Endothelial cell of umbilical vein (primary cell): Measurements from ENCODE around the gene AFG3L2. TPM values are rescaled to one million over a fixed set of nuclear protein-coding genes. Genes with fewer than 3 reads are reported as not detected.

Experiments
- BruUV-seq: library from RNA; stranded (reverse); fragments of 400-500 nt; replicated peaks from 2 replicates; lab custom pipeline; 2021; lab: Mats Ljungman, UMichigan
- CTCF ChIA-PET: fragments of 300-600, 350-600 bp; sonication (Branson Sonifier 250); formaldehyde crosslinking; loops from one replicate; lab custom pipeline; 2021; ENCODE audit warnings: antibody characterized with exemption, inconsistent platforms; lab: Charles Lee
- POLR2A ChIA-PET: fragments of 300-600, 350-600 bp; sonication (Branson Sonifier 250); formaldehyde crosslinking; loops from one replicate; lab custom pipeline; 2021; ENCODE audit warnings: antibody characterized with exemption, inconsistent platforms; lab: Charles Lee
- DNase-seq: peaks from one replicate; pipeline ENCODE4 v3.0.0-alpha.2; 2011; ENCODE audit warnings: low read depth, low spot score
- FAIRE-seq: peaks from 2 replicates; lab custom pipeline; 2011; peaks lifted over from hg19 to GRCh38; lab: Jason Lieb, UNC
- H2AFZ ChIP-seq: 2 replicates; pipeline ENCODE4 v1.6.0; 2012; ENCODE audit warnings: low read depth, low read length, control low read depth, inconsistent platforms
- H3K27ac ChIP-seq: 2 replicates; pipeline ENCODE4 v1.5.1; 2011; ENCODE audit warnings: low read depth, mild to moderate bottlenecking, control low read depth, low read length, moderate library complexity; ENCODE audit not compliant: insufficient read depth
- H3K27me3 ChIP-seq, 2 experiments: 2 replicates each; pipeline versions ENCODE4 v1.6.0 to v1.6.1; 2011; ENCODE audit warnings: low read length in 2 of 2, mixed read lengths in 1 of 2; ENCODE audit not compliant: control insufficient read depth in 2 of 2, insufficient read depth in 2 of 2
- H3K36me3 ChIP-seq, 2 experiments: 2 replicates in 1 of 2; 3 replicates in 1 of 2; pipeline ENCODE4 v1.5.1; 2011; ENCODE audit warnings: low read length in 2 of 2, mild to moderate bottlenecking in 1 of 2, moderate library complexity in 1 of 2; ENCODE audit not compliant: control insufficient read depth in 2 of 2, insufficient read depth in 2 of 2; ENCODE audit errors: extremely low read depth in 1 of 2
- H3K4me1 ChIP-seq: 3 replicates; pipeline ENCODE4 v1.5.1; 2011; ENCODE audit warnings: mild to moderate bottlenecking, low read length; ENCODE audit not compliant: control insufficient read depth, insufficient read depth; ENCODE audit errors: extremely low read depth
- H3K4me2 ChIP-seq: 2 replicates; pipeline ENCODE4 v1.6.1; 2011; ENCODE audit warnings: low read length, control low read depth, mixed read lengths; ENCODE audit not compliant: insufficient read depth
- H3K4me3 ChIP-seq, 3 experiments: fragments of 200-600 bp in 1 of 3; sonication (generic), shearing (Covaris generic) in 1 of 3; replicated peaks in 1 of 3; 2 replicates each; pipeline ENCODE4 v1.5.1; 2011 to 2016; ENCODE audit warnings: control low read depth in 3 of 3, low read length in 3 of 3, mild to moderate bottlenecking in 2 of 3, inconsistent platforms in 1 of 3, low read depth in 1 of 3, moderate library complexity in 1 of 3; ENCODE audit not compliant: insufficient read depth in 1 of 3
- H3K79me2 ChIP-seq: 2 replicates; pipeline ENCODE4 v1.6.0; 2012; ENCODE audit warnings: low read length, inconsistent platforms; ENCODE audit not compliant: control insufficient read depth, insufficient read depth
- H3K9ac ChIP-seq: replicated peaks from 2 replicates; pipeline ENCODE3; 2011; ENCODE audit warnings: low read length, control low read depth; ENCODE audit not compliant: insufficient read depth; ENCODE audit errors: extremely low read depth
- H3K9me1 ChIP-seq: replicated peaks from 3 replicates; pipeline ENCODE4 v1.6.0; 2011; ENCODE audit warnings: mild to moderate bottlenecking, low read length; ENCODE audit not compliant: control insufficient read depth, insufficient read depth; ENCODE audit errors: extremely low read depth
- H3K9me3 ChIP-seq: replicated peaks from 2 replicates; pipeline ENCODE4 v1.5.1; 2012; ENCODE audit warnings: low read length, inconsistent platforms; ENCODE audit not compliant: control insufficient read depth, insufficient read depth
- H4K20me1 ChIP-seq: replicated peaks from 2 replicates; pipeline ENCODE3; 2011; ENCODE audit warnings: mild to moderate bottlenecking, low read length; ENCODE audit not compliant: control insufficient read depth, insufficient read depth; ENCODE audit errors: extremely low read depth
- CTCF ChIP-seq, 2 donors: IDR thresholded peaks; 1 replicate in 1 of 2; 2 replicates in 1 of 2; pipeline ENCODE4 v1.5.1; 2011; ENCODE audit warnings: low read length in 2 of 2, mild to moderate bottlenecking in 2 of 2, moderate library complexity in 2 of 2, control low read depth in 1 of 2, inconsistent platforms in 1 of 2, low read depth in 1 of 2; ENCODE audit not compliant: insufficient read depth in 1 of 2; ENCODE audit errors: extremely low read depth in 1 of 2
- EZH2 ChIP-seq: IDR thresholded peaks from 2 replicates; pipeline ENCODE4 v1.6.1; 2012; ENCODE audit warnings: borderline replicate concordance, low read depth, mild to moderate bottlenecking, moderate library complexity, low read length, inconsistent platforms; ENCODE audit not compliant: severe bottlenecking
- FOS ChIP-seq: IDR thresholded peaks from 2 replicates; pipeline ENCODE4 v1.6.1; 2011; ENCODE audit warnings: mild to moderate bottlenecking, low read length, moderate library complexity, borderline replicate concordance; ENCODE audit not compliant: insufficient read depth
- GATA2 ChIP-seq: IDR thresholded peaks from 2 replicates; pipeline ENCODE4 v1.7.0; 2011; ENCODE audit warnings: low read depth, mild to moderate bottlenecking, moderate library complexity, mixed read lengths, low read length; ENCODE audit not compliant: insufficient read length, insufficient read depth
- JUN ChIP-seq: IDR thresholded peaks from 2 replicates; pipeline ENCODE4 v1.6.1; 2011; ENCODE audit warnings: borderline replicate concordance, low read depth; ENCODE audit not compliant: insufficient read length, insufficient read depth
- MAX ChIP-seq: IDR thresholded peaks from 2 replicates; pipeline ENCODE4 v1.6.1; 2011; ENCODE audit not compliant: insufficient read depth, insufficient read length
- MYC ChIP-seq: IDR thresholded peaks from one replicate; pipeline ENCODE4 v1.6.1; 2011; ENCODE audit warnings: mild to moderate bottlenecking, low read depth, low read length
- POLR2A ChIP-seq: IDR thresholded peaks from 2 replicates; pipeline ENCODE4 v1.6.1; 2012; ENCODE audit warnings: low read depth, mild to moderate bottlenecking, control low read depth, low read length
- POLR2AphosphoS5 ChIP-seq: IDR thresholded peaks from 2 replicates; pipeline ENCODE4 v1.6.1; 2012; ENCODE audit warnings: low read depth, mild to moderate bottlenecking, control low read depth, low read length, moderate library complexity; ENCODE audit not compliant: insufficient read depth
- dilution Hi-C: fragments of 300-500 bp; cut with MboI; formaldehyde crosslinking; loops from one replicate; pipeline ENCODE4 v1.15.0; 2019; ENCODE audit warnings: low sequenced_read_pairs; ENCODE audit not compliant: extremely low pct_ligation_motif_present
- intact Hi-C: fragments of 100-400 bp; cut with micrococcal nuclease; formaldehyde crosslinking; loops from one replicate; pipeline ENCODE4 v1.10.0; 2022
- polyA plus RNA-seq, 4 experiments: library from polyadenylated mRNA; depleted of rRNA in 3 of 4; stranded (reverse) in 3 of 4; unstranded in 1 of 4; fragments of >200 nt; gene quantifications; 2 replicates each; pipeline versions ENCODE4 v1.2.1 to v1.2.3, GENCODE V29; 2011 to 2012; ENCODE audit warnings: missing spikeins in 1 of 4
- total RNA-seq: library from RNA; stranded (reverse); gene quantifications from 2 replicates; pipeline ENCODE4 v1.2.3, GENCODE V29; 2021

Gene AFG3L2
- total and polyA plus RNA-seq, 2 donors (not counting 3 experiments of a cell fraction or from before 2014, with no cell fraction given): 19.3 to 42.4 TPM

GRCh38 chr18:12281861-12282260, 95.2 kb downstream of the AFG3L2 start:
- no peak overlapping the region for H3K4me2 ChIP-seq
- no peaks in the 10 kb centered on the region for H3K27me3 ChIP-seq
- ChIA-PET CTCF (interaction anchor here (0.8 to 7.7 kb wide), 6 partner anchors 10 to 46 kb away, joined by 4 to 102 read pairs (median 27); partner anchors contain the start of gene TUBB6), POLR2A (interaction anchor here (1.1 to 1.3 kb wide), 3 partner anchors 26 to 36 kb away, joined by 3 to 9 read pairs (median 7); no protein-coding TSS in a partner anchor)
- intact Hi-C loops (loop anchor here (10.0 kb wide), 1 partner anchor 373 kb away; the partner anchor contains the start of gene SPIRE1), dilution Hi-C loops (no loop called here)
- DNase-seq (no peak), FAIRE-seq (peak; percentile 38)
- BruUV-seq: no TSS peak
- TF ChIP-seq JUN: no peak
- no peak for TF ChIP-seq POLR2AphosphoS5
- no peak for TF ChIP-seq GATA2
- no peak for TF ChIP-seq FOS
- no peak for TF ChIP-seq CTCF (IDR thresholded peaks at IDR 0.05; ENCODE audit: extremely low read depth in 1 of 2, insufficient read depth in 1 of 2, low read depth in 1 of 2, low read length in 2 of 2)
- TF ChIP-seq MAX: no peak
- no peak for TF ChIP-seq MYC
- TF ChIP-seq EZH2: no peak
- TF ChIP-seq POLR2A: no peak
- no peaks in the 10 kb centered on the region for H3K9me1 ChIP-seq
- no peak overlapping the region for H3K4me3 ChIP-seq
- no peaks in the 10 kb centered on the region for H4K20me1 ChIP-seq
- H3K79me2 ChIP-seq: no peaks in the 10 kb centered on the region
- no peak overlapping the region for H2AFZ ChIP-seq
- H3K36me3 ChIP-seq: no peaks in the 10 kb centered on the region
- H3K9me3 ChIP-seq: no peaks in the 10 kb centered on the region
- H3K27ac ChIP-seq: no peak overlapping the region
- H3K9ac ChIP-seq: no peak overlapping the region
- H3K4me1 ChIP-seq: peaks cover 34% of the 10 kb centered on the region
